Pancreas (tissue), 10 donors: Measurements from ENCODE around the gene EVA1A. TPM values are rescaled to one million over a fixed set of nuclear protein-coding genes. Genes with fewer than 3 reads are reported as not detected.

ENCODE experiments used
- ATAC-seq, 4 donors: fragments of 200-7000 bp; cut with Tn5 transposase; one replicate each; pipeline versions ENCODE4 v1.8.0 to v1.9.1; 2020; ENCODE audit warnings: mild to moderate bottlenecking in 4 of 4, moderate library complexity in 4 of 4
- DNase-seq, 6 donors: peaks; one replicate each; pipeline ENCODE4 v3.0.0-alpha.2; 2020
- FAIRE-seq: peaks from 2 replicates; lab custom pipeline; 2012; peaks lifted over from hg19 to GRCh38; lab: Jason Lieb, UNC
- H3K27ac ChIP-seq, 4 donors: fragments of 200-600 bp; sonication (generic); 1 replicate in 3 of 4; 2 replicates in 1 of 4; pipeline versions ENCODE4 v1.5.0 to v1.8.0; 2020
- H3K27me3 ChIP-seq, 4 donors: fragments of 200-600 bp; one replicate each; pipeline ENCODE4 v1.8.0; 2021
- H3K36me3 ChIP-seq, 3 donors: fragments of 200-600 bp; sonication (generic) in 1 of 3; one replicate each; pipeline versions ENCODE4 v1.5.0 to v1.8.0; 2020 to 2021
- H3K4me1 ChIP-seq, 3 donors: fragments of 200-600 bp; one replicate each; pipeline ENCODE4 v1.8.0; 2021
- H3K4me3 ChIP-seq, 4 donors: fragments of 200-600 bp; sonication (generic) in 2 of 4; one replicate each; pipeline versions ENCODE4 v1.5.0 to v1.8.0; 2020 to 2021
- H3K9me3 ChIP-seq, 4 donors: fragments of 200-600 bp; one replicate each; pipeline ENCODE4 v1.8.0; 2021
- WGBS, 2 donors: extraction: QIAGEN DNeasy Blood & Tissue Kit; methylation state at CpG; one replicate each; pipeline ENCODE4 v1.1.7; 2013; 5-methylcytosine and 5-hydroxymethylcytosine counted together
- intact Hi-C, 3 donors: fragments of 100-400 bp; cut with DNase I; formaldehyde crosslinking; loops; one replicate each; pipeline versions ENCODE4 v1.11.1 to v1.14.2; 2022
- polyA plus RNA-seq, 2 donors: library from polyadenylated mRNA; stranded (reverse); fragments of 200-250 nt; gene quantifications; one replicate each; pipeline ENCODE4 v1.2.3, GENCODE V29; 2013
- total RNA-seq, 6 donors: library from RNA; stranded (reverse); fragmentation: NEBNext Ultra II Directional in 4 of 6; extraction: Animal tissue kit (Norgen Biotek cat#: 25700) in 4 of 6; gene quantifications; one replicate each; pipeline versions ENCODE4 v1.2.1 to v1.2.4, GENCODE V29; 2021 to 2023
- TF ChIP-seq, protein P1 (sequence below), 4 donors: fragments of 200-600 bp; sonication (generic) in 3 of 4; IDR thresholded peaks; one replicate each; pipeline versions ENCODE4 v1.5.0 to v1.8.0; 2021; ENCODE audit warnings: antibody characterized with exemption in 4 of 4
- donor health status: healthy with polysubstance abuse.
- donor health status: DM: no; HTN: no; CAD: no; lungs with moderate emphysema.
- donor health status: DM: no; HTN: no; CAD: no.
- donor health status: control.
- donor health status: control.
- donor health status: Bipolar disorder and iron deficiency.
- donor health status: DM: yes; HTN: yes; CAD: no.
- donor health status: DM: no; HTN: no; CAD: no.
- donor health status: DM: no; HTN: no; CAD: no.
- donor health status: DM: yes; HTN: yes; CAD: no.

The EVA1A gene
- total and polyA plus RNA-seq, 8 donors: 16.1 to 36.8 (median 22.4) TPM

- Histone ChIP-seq H3K27me3 (no peaks in the 10 kb centered on the region), H3K9me3 (no peaks in the 10 kb centered on the region), H3K27ac (no peak overlapping the region), H3K4me1 (peaks cover 0 to 11% (median 6%) of the 10 kb centered on the region in 3 donors), H3K36me3 (no peaks in the 10 kb centered on the region), H3K4me3 (no peak overlapping the region)
- no peak for ATAC-seq
- TF ChIP-seq, protein P1, sequence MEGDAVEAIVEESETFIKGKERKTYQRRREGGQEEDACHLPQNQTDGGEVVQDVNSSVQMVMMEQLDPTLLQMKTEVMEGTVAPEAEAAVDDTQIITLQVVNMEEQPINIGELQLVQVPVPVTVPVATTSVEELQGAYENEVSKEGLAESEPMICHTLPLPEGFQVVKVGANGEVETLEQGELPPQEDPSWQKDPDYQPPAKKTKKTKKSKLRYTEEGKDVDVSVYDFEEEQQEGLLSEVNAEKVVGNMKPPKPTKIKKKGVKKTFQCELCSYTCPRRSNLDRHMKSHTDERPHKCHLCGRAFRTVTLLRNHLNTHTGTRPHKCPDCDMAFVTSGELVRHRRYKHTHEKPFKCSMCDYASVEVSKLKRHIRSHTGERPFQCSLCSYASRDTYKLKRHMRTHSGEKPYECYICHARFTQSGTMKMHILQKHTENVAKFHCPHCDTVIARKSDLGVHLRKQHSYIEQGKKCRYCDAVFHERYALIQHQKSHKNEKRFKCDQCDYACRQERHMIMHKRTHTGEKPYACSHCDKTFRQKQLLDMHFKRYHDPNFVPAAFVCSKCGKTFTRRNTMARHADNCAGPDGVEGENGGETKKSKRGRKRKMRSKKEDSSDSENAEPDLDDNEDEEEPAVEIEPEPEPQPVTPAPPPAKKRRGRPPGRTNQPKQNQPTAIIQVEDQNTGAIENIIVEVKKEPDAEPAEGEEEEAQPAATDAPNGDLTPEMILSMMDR (IDR thresholded peaks at IDR 0.05): no peak
- FAIRE-seq: no peak
- no peak for DNase-seq
- intact Hi-C loops: no loop called here
Measured at GRCh38 chr2:75498907-75499306, 61.8 kb downstream of the EVA1A start.

DNA sequence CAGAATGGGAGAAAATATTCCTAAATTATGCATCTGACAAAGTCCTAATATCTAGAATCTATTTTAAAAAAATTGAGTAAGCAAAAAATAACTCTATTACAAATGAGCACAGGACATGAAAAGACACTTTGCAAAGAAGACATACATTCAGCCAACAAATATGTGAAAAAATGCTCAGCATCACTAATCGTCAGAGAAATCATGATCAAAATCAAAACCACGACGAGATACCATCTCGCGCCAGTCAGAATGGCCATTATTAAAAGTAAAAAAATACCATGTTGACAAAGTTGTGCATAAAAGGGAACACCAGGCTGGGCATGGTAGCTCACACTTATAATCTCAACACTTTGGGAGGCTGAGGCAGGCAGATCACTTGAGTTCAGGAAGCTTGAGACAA lies 63.5 kb downstream of the EVA1A start:
- ATAC-seq (no peak), DNase-seq (no peak), FAIRE-seq (no peak)
- H3K4me1 ChIP-seq: peaks cover 0 to 8% (median 6%) of the 10 kb centered on the region in 3 donors
- H3K27me3 ChIP-seq: no peaks in the 10 kb centered on the region
- H3K36me3 ChIP-seq: peaks cover 0 to 8% (median 0%) of the 10 kb centered on the region in 3 donors
- no peaks in the 10 kb centered on the region for H3K9me3 ChIP-seq
- TF ChIP-seq, protein P1 (IDR thresholded peaks at IDR 0.05): no peak
- WGBS, 2 donors: 76 to 79% methylated on average over 5 of the region's 5 CpGs
- intact Hi-C loops: no loop called here
- H3K27ac ChIP-seq: no peak overlapping the region
- no peak overlapping the region for H3K4me3 ChIP-seq

DNA sequence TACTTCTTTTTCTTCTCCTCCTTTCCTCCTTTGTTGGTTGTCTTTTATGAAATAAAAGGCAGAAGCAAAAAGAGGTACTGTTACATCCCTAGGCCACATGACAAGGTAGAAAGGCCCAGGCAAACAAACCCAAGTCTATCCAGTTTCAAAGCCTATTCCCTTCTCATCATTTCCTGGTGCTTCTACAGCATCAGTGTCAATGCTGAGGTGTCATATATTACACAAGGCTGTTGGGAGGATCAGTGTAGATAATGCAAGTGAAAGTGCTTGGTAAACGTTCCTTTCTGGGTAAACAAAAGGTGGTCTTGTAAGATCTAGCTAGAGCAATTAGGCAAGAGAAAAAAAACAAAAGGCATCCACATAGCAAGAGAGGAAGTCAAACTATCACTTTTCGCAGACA lies 64.9 kb downstream of the EVA1A start:
- no peaks in the 10 kb centered on the region for H3K27me3 ChIP-seq
- H3K4me1 ChIP-seq: peaks cover 0 to 8% (median 6%) of the 10 kb centered on the region in 3 donors
- H3K9me3 ChIP-seq: no peaks in the 10 kb centered on the region
- FAIRE-seq (no peak), DNase-seq (no peak), ATAC-seq (no peak)
- no peak overlapping the region for H3K4me3 ChIP-seq
- no peak overlapping the region for H3K27ac ChIP-seq
- intact Hi-C loops: no loop called here
- WGBS, 2 donors: 65 to 72% methylated on average over 2 of the region's 2 CpGs
- TF ChIP-seq, protein P1 (IDR thresholded peaks at IDR 0.05): no peak
- peaks cover 0 to 8% (median 0%) of the 10 kb centered on the region in 3 donors for H3K36me3 ChIP-seq

GRCh38 chr2:75494137-75494769 lies 66.5 kb downstream of the EVA1A start:
- Histone ChIP-seq H3K36me3 (peaks cover 0 to 8% (median 0%) of the 10 kb centered on the region in 3 donors), H3K4me3 (no peak overlapping the region), H3K27ac (no peak overlapping the region), H3K9me3 (no peaks in the 10 kb centered on the region), H3K4me1 (peaks cover 0 to 4% (median 4%) of the 10 kb centered on the region in 3 donors), H3K27me3 (no peaks in the 10 kb centered on the region)
- intact Hi-C loops: no loop called here
- DNase-seq: peak in 1 of 6 donors; percentile 39
- ATAC-seq: peak in 2 of 4 donors; percentile 26 to 37
- 96 to 99% methylated on average over 6 of the region's 6 CpGs for WGBS, 2 donors
- no peak for FAIRE-seq
- TF ChIP-seq, protein P1 (IDR thresholded peaks at IDR 0.05): no peak

- TF ChIP-seq, protein P1 (IDR thresholded peaks at IDR 0.05): no peak
- 95 to 96% methylated on average over 25 of the region's 25 CpGs for WGBS, 2 donors
- Histone ChIP-seq H3K27me3 (no peaks in the 10 kb centered on the region), H3K4me3 (no peak overlapping the region), H3K9me3 (no peaks in the 10 kb centered on the region), H3K27ac (no peak overlapping the region), H3K36me3 (peaks cover 0 to 8% (median 0%) of the 10 kb centered on the region in 3 donors), H3K4me1 (no peaks in the 10 kb centered on the region)
- intact Hi-C loops: no loop called here
- FAIRE-seq (no peak), DNase-seq (peak in 1 of 6 donors; percentile 58), ATAC-seq (no peak)
Measured at GRCh38 chr2:75493230-75493629, 67.5 kb downstream of the EVA1A start.
